ENCODE data around the gene SLC19A1.

Gene SLC19A1

DNA sequence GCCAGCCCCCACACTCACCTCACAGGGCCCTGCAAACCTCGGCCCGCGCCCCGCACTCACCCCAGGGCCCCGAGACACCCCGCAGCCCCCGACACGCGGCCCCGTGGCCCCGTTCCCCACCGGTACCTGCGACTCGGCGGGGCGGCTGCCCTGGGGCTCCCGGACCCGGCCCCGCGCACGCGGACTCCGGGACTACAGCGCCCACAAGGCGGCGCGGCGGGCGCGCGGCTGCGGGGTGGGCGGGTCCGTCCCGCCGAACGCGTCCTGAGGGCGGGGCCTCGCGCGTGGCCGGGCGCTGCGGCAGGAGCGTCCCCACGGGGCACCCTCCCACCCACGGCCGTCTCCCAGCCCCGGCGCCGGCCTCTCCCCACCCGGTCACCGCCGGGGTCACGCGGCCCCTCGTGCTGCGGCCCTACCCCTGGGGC lies at the start of gene SLC19A1:
Gene SLC19A1, minus strand, starts transcription at position 199 of the 425 bp plus-strand sequence. CDS start 4,481 bp downstream, outside the sequence.
- TF ChIP-seq, protein P1, sequence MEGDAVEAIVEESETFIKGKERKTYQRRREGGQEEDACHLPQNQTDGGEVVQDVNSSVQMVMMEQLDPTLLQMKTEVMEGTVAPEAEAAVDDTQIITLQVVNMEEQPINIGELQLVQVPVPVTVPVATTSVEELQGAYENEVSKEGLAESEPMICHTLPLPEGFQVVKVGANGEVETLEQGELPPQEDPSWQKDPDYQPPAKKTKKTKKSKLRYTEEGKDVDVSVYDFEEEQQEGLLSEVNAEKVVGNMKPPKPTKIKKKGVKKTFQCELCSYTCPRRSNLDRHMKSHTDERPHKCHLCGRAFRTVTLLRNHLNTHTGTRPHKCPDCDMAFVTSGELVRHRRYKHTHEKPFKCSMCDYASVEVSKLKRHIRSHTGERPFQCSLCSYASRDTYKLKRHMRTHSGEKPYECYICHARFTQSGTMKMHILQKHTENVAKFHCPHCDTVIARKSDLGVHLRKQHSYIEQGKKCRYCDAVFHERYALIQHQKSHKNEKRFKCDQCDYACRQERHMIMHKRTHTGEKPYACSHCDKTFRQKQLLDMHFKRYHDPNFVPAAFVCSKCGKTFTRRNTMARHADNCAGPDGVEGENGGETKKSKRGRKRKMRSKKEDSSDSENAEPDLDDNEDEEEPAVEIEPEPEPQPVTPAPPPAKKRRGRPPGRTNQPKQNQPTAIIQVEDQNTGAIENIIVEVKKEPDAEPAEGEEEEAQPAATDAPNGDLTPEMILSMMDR (conservative IDR thresholded peaks at IDR 0.05) = no peak
- no peak for TF ChIP-seq ZFX (IDR thresholded peaks at IDR 0.05)
- peak within 1 kb of the TSS; percentile 76 for H3K27ac ChIP-seq

DNA sequence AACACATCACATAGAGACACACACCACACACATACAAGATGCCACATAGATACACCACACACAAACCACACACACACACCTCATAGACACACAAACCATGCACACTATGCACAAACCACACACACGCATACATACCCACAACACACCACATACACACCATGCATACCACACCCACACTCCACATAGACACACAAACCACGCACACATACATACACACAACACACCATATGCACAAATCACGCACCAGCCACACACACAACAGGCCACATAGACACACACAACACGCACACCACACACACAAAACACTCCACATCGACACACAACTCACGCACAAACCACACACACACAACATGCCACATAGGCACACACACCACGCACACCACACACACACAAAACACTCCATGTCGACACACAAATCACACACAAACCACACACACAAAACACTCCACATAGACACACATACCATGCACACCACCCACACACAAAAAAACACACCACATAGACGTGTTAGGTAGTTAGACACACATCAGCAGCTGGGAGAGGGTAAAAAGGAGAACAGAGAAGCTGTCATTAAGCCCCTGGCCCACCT lies 49.5 kb upstream of the SLC19A1 start:
- no peak for TF ChIP-seq ZFX (IDR thresholded peaks at IDR 0.05)
- TF ChIP-seq, protein P1 (conservative IDR thresholded peaks at IDR 0.05) = no peak
- peak overlapping the region; percentile 68; the same call in 1 of the 2 replicates for H3K27ac ChIP-seq

DNA sequence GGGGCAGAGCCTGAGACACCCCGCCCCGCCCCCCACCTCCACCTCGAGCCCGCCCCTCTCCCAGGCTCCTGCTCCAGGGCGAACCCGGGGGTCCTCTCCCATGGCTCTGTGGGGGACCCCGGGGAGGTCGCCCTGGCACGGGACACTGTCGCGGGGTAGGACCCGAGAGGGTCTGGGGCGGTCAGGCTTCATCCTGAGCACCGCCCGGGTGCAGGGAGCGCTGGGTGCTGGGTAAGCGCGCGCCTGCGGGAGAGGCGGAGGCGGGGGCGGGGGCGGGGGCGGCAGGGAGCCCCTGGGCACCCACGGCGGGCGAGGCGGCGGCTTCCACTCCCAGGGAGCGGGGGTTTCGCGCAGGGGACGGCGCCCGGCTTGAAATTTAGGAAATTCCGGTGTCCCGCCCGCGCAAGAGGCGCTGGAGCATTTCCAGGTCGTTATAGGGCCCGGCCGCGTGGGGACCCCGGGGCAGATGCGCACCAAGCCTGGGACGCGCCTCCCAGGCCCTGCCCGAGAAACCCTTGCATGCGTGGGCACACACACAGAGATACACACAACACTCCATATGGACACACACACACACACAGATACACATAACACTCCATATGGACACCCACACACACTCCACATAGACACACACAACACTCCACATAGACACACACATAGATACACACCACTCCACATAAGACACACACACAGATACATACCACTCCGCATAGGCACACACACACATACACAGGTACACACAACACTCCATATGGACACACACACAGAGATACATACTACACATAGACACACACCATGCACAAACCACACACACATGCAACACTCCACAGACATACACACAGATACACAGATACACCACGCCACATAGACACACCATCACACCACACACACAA lies 48.7 kb upstream of the SLC19A1 start:
- TF ChIP-seq ZFX (IDR thresholded peaks at IDR 0.05) = no peak
- TF ChIP-seq, protein P1 (conservative IDR thresholded peaks at IDR 0.05) = no peak; the same call in 1 of the 2 replicates
- H3K27ac ChIP-seq = peak overlapping the region; percentile 68

DNA sequence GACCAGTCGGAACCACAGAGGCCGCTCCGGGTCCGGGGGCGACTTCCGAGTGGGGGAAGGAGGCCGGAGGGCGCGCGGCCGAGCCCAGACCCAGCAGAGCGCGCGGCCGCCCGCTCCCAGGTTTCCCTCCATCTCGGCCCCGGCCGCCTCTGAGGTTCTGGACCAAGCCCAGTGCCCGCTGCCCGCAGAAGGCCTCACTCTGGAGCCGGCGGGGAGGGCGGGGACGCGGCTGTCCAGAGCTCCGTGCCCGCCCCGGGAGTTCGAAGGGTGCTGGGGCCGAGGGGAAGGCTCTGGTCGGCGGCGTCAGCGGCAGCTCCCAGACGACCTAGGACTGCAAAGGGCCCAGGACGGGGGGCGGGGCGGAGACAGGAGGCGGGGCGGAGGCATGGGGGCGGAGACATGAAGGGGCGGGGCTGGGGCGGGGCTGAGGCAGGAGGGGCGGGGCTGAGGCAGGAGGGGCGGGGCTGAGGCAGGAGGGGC lies 48.0 kb upstream of the SLC19A1 start:
- peak overlapping the region; percentile 68 for H3K27ac ChIP-seq
- no peak for TF ChIP-seq ZFX (IDR thresholded peaks at IDR 0.05)
- TF ChIP-seq, protein P1 (conservative IDR thresholded peaks at IDR 0.05) = no peak

DNA sequence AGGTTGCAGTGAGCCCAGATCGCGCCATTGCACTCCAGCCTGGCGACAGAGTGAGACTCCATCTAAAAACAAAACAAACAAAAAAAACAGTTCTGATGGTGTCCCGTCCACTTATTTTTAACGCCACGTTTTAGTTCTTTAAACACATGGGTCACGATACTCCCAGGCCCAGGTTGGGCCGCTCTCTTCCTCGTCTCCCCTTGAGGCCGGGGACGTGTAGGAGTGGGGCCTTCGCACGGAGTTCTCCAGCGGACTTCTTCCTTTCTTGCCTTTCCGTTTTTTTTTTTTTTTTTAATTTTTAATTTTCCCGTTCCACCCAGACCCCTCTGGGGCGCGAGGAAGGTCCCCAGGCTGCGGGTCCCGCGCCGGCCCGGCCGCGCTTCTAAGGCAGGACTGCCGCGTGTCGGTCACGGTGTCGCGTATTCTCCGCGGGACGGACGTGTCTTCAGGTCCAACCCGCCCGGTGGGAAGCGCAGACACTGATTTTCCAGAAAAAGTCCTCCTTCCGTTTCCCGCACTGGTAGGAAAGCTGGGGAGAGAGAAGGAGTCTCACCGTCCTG lies 47.5 kb upstream of the SLC19A1 start:
- no peak for TF ChIP-seq ZFX (IDR thresholded peaks at IDR 0.05)
- TF ChIP-seq, protein P1 (conservative IDR thresholded peaks at IDR 0.05) = no peak
- H3K27ac ChIP-seq = no peak overlapping the region; the same call in 1 of the 2 replicates

DNA sequence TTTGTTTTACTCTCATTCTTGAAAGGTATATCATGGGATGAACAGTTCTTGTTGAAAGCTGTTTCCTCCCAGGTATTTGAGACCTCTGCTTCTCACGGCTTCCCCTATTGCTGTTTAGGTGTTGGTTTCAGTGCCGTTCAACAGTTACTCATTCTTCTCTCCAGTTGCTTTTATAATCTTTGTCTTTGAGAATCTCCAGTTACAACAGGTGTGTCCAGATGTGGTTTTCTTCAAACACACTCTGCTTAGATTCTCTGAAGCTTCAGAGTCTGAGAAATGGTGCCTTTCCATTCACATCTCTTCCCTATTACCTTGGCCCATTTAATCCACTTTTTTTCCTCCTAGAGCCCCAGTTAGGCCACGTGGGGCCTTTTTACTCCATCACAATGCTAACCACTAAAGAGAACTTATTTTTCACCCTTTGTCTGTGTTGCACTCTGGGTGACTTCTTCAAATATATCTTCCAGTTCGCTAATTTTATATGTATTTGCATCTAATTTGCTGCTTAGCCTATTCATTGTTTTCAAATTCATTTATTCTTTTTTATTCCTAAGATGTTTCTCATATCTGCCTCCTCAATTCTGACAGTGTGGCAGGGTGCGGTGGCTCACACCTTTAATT lies 46.7 kb upstream of the SLC19A1 start:
- TF ChIP-seq ZFX (IDR thresholded peaks at IDR 0.05) = no peak
- TF ChIP-seq, protein P1 (conservative IDR thresholded peaks at IDR 0.05) = no peak
- H3K27ac ChIP-seq = no peak overlapping the region

Measured in C4-2B (cell line).